NCI-H146 treated with DMSO at 0.1 percent for 48 hours (cell line): ENCODE measurements around the gene TMEM97.

Experiments
- DNase-seq: peaks from one replicate; lab custom pipeline; 2025; ENCODE audit not compliant: unreplicated experiment; lab: John Stamatoyannopoulos, UW

The TMEM97 gene

DNA sequence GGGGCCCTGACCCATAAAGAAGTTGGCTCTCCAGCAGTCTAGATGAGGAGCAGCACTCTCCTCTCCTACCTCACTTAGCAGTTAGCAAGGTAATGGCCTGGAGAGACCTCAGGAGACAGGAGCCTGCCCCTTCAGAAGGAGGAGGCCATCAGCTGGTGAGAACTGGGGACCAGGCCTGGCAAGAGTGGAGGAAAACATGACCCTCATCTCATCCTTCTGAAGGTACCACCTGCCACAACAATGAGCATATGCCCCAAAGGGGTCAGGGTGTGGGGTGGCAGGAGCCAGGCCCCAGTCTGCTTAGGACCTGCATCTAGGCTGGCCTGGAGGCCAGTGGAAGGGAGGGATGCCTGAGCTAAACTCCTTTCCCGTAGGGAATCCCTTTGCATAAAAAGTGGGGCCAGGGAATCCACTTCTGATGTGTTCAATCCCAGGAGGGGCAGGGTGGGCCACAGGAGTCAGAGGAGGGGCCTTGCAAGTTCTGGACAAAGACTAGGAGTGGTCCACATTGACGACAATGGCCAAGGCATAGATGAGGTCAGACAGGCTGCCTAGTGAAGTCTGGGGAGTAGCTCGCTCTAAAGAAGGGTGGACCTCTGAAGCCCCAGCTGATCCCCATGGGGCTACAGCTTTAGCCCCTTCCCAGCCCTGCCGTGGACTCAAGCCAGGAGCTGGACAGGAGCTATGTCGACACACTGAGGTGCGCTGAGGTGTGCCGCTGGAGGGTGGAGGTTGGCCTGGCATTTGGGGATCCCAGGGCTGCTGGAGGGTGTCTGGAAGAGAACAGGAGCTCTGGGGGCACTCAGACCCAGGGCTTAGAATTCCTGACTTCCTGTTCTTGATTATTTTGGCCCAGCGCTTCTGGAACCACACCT is 45.0 kb downstream of the TMEM97 start:
- no peak for DNase-seq

GRCh38 chr17:28364665-28365363 is 45.8 kb downstream of the TMEM97 start, which contains the start of gene SEBOX:
TSS of gene SEBOX (minus strand) at chr17:28365199. CDS start at chr17:28365151, 48 bp downstream.
- no peak for DNase-seq

GRCh38 chr17:28365487-28365886 is 46.5 kb downstream of the TMEM97 start:
- no peak for DNase-seq

- no peak for DNase-seq
Measured at GRCh38 chr17:28366605-28367004, 47.6 kb downstream of the TMEM97 start.

DNA sequence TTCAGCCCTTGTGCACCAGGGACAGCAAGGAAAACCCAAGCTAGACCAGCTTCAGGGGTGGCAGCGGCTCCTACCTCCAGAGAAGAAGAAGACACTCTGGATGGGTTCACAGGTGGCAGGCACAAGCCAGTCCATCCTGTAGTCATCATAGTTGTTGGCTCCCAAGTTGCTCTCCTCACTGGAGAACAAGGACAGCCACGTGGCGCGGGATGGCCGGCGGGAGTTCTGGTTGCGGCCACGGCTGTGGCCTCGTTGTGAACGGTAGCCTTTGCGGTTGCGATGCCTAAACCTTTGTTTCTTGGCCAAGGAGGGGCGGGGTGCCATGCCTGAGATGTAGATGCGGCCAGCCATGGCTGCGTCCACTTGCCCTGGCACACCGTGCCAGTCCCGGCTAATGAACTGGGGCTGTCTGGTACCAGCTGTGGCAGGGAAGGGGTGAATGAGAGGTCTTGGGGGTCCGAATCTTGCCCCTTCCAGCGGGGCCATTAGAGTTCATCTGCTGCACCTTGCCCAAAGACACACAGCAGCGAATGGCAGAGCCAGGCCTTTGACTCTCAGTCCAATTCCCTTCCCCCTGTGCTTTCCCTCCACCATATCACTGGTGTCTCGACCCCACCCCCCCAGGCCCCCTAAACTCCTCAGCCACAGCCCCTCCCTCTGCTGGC is 48.8 kb downstream of the TMEM97 start:
- DNase-seq: no peak

GRCh38 chr17:28368306-28368831 is 49.4 kb downstream of the TMEM97 start:
- no peak for DNase-seq

DNA sequence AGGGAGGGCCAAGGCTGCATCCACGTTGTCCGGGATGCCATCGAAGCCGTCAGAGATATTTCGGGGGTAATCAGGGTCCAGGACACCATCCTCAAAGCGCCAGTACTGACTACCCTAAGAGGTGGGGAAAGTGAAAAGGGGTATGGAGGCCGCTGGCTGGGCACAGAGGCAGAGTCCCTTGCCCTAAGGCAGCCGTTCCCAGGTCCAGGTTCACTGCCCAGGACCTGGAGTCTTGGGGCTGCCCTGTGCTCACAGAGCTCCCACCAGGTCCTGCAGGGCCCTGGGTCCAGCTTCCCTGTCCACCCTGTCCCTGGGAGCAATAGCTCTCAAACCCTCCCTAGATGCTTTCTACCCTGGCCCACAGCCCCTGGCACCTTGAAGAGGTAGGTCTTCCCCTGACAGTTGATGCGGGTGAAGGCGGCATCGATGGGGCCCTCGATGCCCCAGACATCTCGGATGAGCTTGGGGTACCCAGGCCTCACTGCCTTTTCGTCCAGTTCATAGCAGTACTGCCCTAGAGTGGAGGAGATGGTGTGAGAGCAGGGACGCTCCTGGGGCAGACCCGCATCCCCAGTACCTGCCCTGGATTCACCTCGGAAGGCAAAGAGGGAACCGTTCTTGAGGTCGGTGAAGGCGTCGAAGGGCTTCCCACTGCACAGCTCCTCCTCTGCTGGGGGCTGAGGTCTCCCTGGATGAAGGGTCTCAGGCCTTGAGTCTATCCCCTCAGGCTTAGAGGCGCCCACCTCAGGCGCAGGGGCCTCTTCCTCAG is 50.1 kb downstream of the TMEM97 start:
- DNase-seq: no peak

DNA sequence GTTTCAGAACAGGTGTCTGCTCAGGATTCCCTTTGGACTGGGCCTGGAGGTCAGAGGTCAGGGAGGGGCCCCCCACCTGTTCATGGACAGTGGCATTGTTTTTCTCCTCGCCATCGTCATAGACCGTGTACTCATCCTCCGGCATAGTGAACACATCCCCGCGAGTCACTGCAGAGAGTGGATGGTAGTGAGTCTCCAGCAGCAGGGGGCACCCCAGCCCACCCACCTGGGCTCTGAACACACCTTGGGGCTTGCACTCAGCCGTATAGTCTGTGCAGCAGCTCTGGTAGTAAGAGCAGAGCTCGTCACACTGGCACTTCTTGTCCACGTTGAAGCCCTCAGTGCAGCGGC is 50.7 kb downstream of the TMEM97 start:
- DNase-seq: no peak

DNA sequence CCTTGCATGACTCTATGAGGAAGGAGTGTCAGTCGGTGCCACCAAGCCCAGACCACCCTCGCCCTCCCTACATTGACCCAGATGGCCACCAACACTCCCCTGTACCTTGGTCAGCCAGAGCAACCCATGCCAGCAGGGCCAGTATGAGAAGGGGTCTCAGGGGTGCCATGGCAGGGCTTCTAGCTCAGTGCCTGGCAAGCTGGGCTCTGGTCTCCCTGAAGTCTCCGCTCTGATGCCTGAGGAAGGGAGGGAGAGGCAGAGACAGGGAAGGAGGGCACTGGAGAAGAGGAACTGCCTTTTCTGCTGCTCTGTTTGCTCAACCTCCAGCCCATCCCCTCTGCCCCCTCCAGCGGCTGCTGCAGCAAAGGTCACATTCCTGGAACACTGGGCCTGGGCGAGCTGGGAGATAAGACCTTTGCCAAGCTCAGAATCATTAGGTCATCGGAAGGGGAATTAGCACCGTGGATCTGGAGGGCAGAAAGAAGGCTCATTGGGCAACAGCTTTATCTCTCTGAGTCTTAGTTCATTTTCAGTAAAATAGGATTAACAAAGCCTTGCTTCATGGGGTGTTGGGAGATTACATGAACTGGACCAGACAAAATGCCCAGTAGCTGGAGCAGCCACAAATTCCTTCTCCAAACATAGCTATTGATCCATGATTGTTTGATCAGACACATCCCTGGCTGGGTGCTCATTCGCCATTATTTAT is 51.2 kb downstream of the TMEM97 start, which contains the start of gene VTN:
TSS of gene VTN (minus strand) at position 273 of the 709 bp plus-strand sequence. CDS start at position 169, 104 bp downstream.
- DNase-seq: peak; percentile 63

GRCh38 chr17:28370744-28371103 is 51.7 kb downstream of the TMEM97 start:
- no peak for DNase-seq

DNA sequence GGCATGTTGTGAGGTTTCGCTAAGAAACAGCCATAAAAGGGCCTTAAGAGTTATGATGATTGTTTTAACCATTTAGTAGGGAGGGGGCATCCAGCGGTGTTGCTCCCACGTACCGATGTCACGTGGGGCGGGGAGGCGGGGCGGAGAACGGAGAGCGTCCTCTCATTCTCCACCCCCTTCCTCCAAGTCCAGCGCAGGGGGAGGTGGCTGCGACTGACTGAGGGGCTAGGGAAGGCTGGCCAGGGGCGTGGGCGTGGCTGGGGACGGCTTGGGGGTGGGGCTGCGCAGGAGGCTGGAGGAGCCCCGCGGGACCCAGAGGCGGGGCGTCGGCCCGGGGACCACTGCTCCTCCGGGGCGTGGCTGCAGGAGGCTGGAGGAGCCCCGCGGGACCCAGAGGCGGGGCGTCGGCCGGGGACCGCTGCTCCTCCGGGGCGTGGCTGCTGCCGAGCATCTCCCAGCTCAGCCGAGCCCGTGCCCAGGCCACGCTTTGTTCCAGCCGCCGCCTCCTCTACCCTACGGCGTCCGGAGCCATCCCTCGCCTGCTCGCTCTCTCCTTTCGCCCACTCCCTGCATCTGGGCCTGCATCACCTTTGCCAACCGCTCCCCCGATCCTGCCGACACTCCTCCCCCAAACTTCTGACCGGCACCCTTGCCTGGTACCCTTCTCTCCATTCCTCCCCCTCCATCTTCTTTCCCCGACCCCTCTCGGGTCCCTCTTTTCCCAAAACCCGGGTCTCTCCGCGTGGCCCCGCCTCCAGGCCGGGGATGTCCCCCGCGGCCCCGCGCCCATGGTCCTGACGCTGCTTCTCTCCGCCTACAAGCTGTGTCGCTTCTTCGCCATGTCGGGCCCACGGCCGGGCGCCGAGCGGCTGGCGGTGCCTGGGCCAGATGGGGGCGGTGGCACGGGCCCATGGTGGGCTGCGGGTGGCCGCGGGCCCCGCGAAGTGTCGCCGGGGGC is 52.5 kb downstream of the TMEM97 start, which contains the start of gene SARM1:
TSS of gene SARM1 (plus strand) at position 450 of the 958 bp plus-strand sequence. CDS start at position 789, 339 bp downstream.
- peak; percentile 87 for DNase-seq

GRCh38 chr17:28372203-28372944 is 53.4 kb downstream of the TMEM97 start:
- no peak for DNase-seq

GRCh38 chr17:28372945-28373274 is 53.9 kb downstream of the TMEM97 start:
- no peak for DNase-seq
